HG03135 (cell line): ENCODE data around the gene PCDHB11.
"Not testable (repeated sequence)": the region's sequence is repeated elsewhere in the genome, so short reads cannot be mapped to it uniquely, and the experiment has no call there.

Experiments
- ATAC-seq: cut with Tn5 transposase; IDR thresholded peaks from one replicate; pipeline ENCODE4 v1.9.1; 2021; ENCODE audit warnings: mild to moderate bottlenecking, moderate library complexity; ENCODE audit not compliant: unreplicated experiment

The PCDHB11 gene

GRCh38 chr5:141236516-141237313, 37.3 kb downstream of the PCDHB11 start:
- no peak for ATAC-seq

- no peak for ATAC-seq
These were observed 42.1 kb downstream of the PCDHB11 start for GRCh38 chr5:141241496-141241895.

GRCh38 chr5:141245250-141245717, 45.9 kb downstream of the PCDHB11 start, which contains the start of gene PCDHB15:
TSS of gene PCDHB15 (plus strand) at chr5:141245395. CDS start at chr5:141245579, 184 bp downstream.
- ATAC-seq: no peak

GRCh38 chr5:141246971-141247370, 47.5 kb downstream of the PCDHB11 start:
- not testable (repeated sequence) for ATAC-seq

- not testable (repeated sequence) for ATAC-seq
These were observed 48.0 kb downstream of the PCDHB11 start for GRCh38 chr5:141247434-141247833.

GRCh38 chr5:141250576-141250975, 51.1 kb downstream of the PCDHB11 start:
- no peak for ATAC-seq
